SU-DHL-6 (cell line): ENCODE data around the gene ANTXR2.

Source experiments
- EZH2phosphoT487 ChIP-seq: fragments of 200-600 bp; sonication (generic), shearing (Covaris generic); conservative IDR thresholded peaks from 2 replicates; pipeline ENCODE4 v1.6.1; 2018; ENCODE audit warnings: mild to moderate bottlenecking, antibody characterized with exemption, low read length, moderate library complexity, mixed read lengths
- TF ChIP-seq, protein P1 (sequence below): fragments of 200-600 bp; sonication (generic); IDR thresholded peaks from one replicate; pipeline ENCODE4 v1.5.1; 2017; ENCODE audit warnings: antibody characterized with exemption, mild to moderate bottlenecking, low read length, moderate library complexity; ENCODE audit not compliant: insufficient read depth, poor library complexity, severe bottlenecking

DNA sequence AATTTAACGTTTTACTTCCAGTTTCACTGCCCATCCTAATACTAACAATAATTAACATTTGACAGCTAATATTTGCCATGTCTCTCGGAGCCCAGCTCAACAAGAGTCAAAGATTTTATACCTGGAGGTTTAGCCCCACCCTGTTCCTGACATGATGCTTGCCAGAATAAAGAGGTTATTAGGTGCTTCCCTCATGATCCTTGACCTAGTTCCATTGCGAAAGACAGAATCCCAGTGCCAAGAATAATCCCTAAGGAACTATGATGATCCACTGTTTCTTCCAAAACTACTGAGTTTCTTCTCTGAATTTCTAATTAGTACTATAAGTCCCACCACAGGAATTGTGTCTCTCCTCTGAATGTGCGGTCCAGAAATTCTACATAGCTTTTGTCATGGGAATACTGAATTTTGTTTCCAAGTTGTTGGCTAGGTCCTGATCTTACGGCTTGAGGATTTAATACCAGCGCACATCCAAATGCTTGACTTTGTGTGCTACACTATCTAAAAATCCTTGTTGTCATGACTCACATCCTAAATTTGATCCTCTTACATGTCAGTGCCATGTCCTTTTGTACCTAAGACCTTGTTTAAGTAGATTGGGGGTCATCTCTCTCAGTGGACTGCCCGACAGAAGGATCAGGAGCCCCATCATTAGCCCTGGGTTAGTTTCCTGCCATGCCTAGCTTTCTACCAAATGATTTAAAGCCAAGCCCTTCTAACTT lies 23.1 kb downstream of the ANTXR2 start:
- TF ChIP-seq, protein P1, sequence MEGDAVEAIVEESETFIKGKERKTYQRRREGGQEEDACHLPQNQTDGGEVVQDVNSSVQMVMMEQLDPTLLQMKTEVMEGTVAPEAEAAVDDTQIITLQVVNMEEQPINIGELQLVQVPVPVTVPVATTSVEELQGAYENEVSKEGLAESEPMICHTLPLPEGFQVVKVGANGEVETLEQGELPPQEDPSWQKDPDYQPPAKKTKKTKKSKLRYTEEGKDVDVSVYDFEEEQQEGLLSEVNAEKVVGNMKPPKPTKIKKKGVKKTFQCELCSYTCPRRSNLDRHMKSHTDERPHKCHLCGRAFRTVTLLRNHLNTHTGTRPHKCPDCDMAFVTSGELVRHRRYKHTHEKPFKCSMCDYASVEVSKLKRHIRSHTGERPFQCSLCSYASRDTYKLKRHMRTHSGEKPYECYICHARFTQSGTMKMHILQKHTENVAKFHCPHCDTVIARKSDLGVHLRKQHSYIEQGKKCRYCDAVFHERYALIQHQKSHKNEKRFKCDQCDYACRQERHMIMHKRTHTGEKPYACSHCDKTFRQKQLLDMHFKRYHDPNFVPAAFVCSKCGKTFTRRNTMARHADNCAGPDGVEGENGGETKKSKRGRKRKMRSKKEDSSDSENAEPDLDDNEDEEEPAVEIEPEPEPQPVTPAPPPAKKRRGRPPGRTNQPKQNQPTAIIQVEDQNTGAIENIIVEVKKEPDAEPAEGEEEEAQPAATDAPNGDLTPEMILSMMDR, result no peak
- no peak for TF ChIP-seq EZH2phosphoT487
